ENCODE measurements around the gene LRRK1.

- TF ChIP-seq CTCF (IDR thresholded peaks at IDR 0.05) (no peak), EZH2phosphoT487 (IDR thresholded peaks at IDR 0.05) (no peak)
Observed at GRCh38 chr15:100879464-100880138, 39.6 kb upstream of the LRRK1 start, which contains the start of gene ALDH1A3.

All from neural progenitor cell (in vitro differentiated cells).